Erythroblast (primary cell): ENCODE results near the gene PRODH2.

Experiments
- GATA1 ChIP-seq: IDR thresholded peaks from 2 replicates; pipeline ENCODE4 v1.6.1; 2011; ENCODE audit warnings: low read depth, mild to moderate bottlenecking, control low read depth, low read length, moderate library complexity
- POLR2A ChIP-seq: IDR thresholded peaks from 2 replicates; pipeline ENCODE4 v1.6.1; 2011; ENCODE audit warnings: mild to moderate bottlenecking, low read length

DNA sequence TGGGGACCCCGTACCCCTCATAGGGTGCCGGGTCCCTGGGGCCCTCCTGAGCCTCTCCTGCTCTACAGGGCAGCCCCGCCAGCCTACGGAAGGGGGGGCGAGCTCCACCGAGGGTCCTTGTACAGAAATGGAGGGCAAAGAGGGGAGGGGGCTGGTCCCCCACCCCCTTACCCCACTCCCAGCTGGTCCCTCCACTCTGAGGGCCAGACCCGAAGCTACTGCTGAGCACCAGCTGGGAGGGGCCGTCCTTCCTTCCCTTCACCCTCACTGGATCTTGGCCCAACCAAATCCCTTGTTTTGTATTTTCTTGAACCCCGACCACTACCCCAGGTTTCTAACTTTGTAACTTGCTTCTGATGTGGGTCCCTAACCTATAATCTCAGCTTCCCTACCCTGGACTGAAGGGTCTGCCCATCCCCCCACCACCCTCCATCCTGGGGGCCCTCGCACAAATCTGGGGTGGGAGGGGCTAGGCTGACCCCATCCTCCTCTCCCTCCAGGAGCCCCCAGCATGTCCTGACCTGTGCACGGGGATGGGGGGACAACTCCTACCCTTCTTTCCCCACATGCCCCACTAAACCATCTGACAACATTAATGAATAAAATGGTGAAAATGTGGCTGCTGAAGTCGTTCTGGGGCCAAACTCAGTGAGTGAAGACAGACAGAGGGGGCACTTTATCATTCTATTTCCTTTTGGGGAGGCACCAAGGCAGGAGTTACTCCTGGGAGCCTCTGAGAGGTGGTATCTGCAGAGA is 24.3 kb downstream of the PRODH2 start:
- TF ChIP-seq POLR2A (no peak), GATA1 (no peak)
